ENCODE results near the gene TTC33. TPM values are rescaled to one million over a fixed set of nuclear protein-coding genes. Genes with fewer than 3 reads are reported as not detected.

TTC33 gene
- total RNA-seq, 2 donors from 2014 or later, result 13.5 to 19.3 TPM

DNA sequence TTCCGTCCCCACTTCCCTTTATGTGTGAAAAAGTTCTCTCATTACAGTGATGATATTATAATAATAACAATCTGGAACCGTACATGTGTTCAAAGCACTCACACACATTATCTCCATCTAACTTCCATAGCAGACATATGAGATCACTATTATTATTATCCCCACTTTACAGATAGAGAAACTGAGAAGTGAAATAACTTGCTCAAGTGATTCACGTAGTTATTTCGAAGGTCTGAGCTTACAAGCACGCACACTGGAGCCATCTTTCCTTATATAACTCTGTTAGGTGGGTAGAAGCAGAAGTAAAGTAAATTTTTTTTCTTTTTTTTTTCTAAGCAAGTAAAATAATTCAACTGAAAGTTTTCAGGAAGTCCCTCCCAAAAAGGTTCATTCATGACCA lies 139.0 kb downstream of the TTC33 start:
- Histone ChIP-seq H3K9ac (ENCODE audit: extremely low read depth, low read length, poor library complexity, severe bottlenecking) (no peak overlapping the region), H3K4me1 (ENCODE audit: control insufficient read depth, insufficient read depth, low read length) (no peaks in the 10 kb centered on the region), H3K36me3 (ENCODE audit: control insufficient read depth, insufficient read depth, low read length) (no peaks in the 10 kb centered on the region), H3K27ac (ENCODE audit: low read depth, low read length) (no peak overlapping the region), H3K9me3 (ENCODE audit: control insufficient read depth, low read length) (no peaks in the 10 kb centered on the region), H3K4me3 (ENCODE audit: low read length) (no peak overlapping the region), H3K27me3 (ENCODE audit: control insufficient read depth, insufficient read depth, low read length, poor library complexity, severe bottlenecking) (no peaks in the 10 kb centered on the region)
- H3K9me3 Mint-ChIP-seq, result no peaks in the 10 kb centered on the region
- no peaks in the 10 kb centered on the region for H3K27me3 Mint-ChIP-seq (ENCODE audit: insufficient read depth)
- H3K36me3 Mint-ChIP-seq (ENCODE audit: low read depth), result no peaks in the 10 kb centered on the region
- H3K4me3 Mint-ChIP-seq, result no peak overlapping the region
- DNase-seq, result no peak
- peaks cover under 1% of the 10 kb centered on the region for H3K4me1 Mint-ChIP-seq
- no peak overlapping the region for H3K27ac Mint-ChIP-seq
- WGBS, 2 experiments (ENCODE audit: insufficient coverage in 1 of 2, insufficient read length in 1 of 2), result 90% methylated on average over 5 of the region's 5 CpGs; no CpG with 5 or more reads in 1 of the 2 experiments
- TF ChIP-seq CTCF (conservative IDR thresholded peaks at IDR 0.05), result no peak

DNA sequence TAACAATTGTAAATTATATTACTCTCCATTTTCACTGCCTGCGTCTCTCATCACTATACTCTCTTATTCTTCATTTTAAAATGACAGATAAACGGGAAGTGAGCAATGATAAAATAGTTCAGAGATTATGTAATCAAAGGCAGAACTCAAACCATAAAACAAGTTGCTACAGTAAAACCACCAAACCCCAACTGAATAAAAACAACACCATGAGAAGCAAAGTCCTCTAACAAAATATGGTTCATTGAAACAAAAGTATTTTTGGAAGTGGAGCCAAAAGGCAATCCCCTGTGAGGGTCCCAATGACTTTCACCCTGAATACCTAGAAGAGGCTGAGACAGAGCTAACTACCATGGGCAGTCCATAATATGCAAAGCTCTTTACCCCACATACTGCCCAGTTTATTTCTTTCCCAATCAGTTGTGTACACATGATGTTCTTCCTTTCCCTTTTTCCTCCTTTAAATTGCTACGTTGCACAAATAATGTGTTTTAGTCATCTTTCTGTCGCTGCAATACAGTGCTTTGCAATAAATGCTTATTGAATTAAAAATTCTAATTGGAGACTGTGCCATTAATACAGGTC lies 140.1 kb downstream of the TTC33 start:
- no peak overlapping the region for H3K9ac ChIP-seq (ENCODE audit: extremely low read depth, low read length, poor library complexity, severe bottlenecking)
- H3K4me1 ChIP-seq (ENCODE audit: control insufficient read depth, insufficient read depth, low read length), result no peaks in the 10 kb centered on the region
- Mint-ChIP-seq H3K27ac (no peak overlapping the region), H3K27me3 (ENCODE audit: insufficient read depth) (no peaks in the 10 kb centered on the region), H3K9me3 (no peaks in the 10 kb centered on the region), H3K4me3 (no peak overlapping the region), H3K4me1 (no peaks in the 10 kb centered on the region), H3K36me3 (ENCODE audit: low read depth) (no peaks in the 10 kb centered on the region)
- H3K9me3 ChIP-seq (ENCODE audit: control insufficient read depth, low read length), result no peaks in the 10 kb centered on the region
- no peak overlapping the region for H3K27ac ChIP-seq (ENCODE audit: low read depth, low read length)
- no peak overlapping the region for H3K4me3 ChIP-seq (ENCODE audit: low read length)
- no peak for DNase-seq
- H3K27me3 ChIP-seq (ENCODE audit: control insufficient read depth, insufficient read depth, low read length, poor library complexity, severe bottlenecking), result no peaks in the 10 kb centered on the region
- no peak for TF ChIP-seq CTCF (conservative IDR thresholded peaks at IDR 0.05)
- 82 to 100% methylated on average over 1 to 2 of the region's 4 CpGs for WGBS, 2 experiments (ENCODE audit: insufficient coverage in 1 of 2, insufficient read length in 1 of 2)
- no peaks in the 10 kb centered on the region for H3K36me3 ChIP-seq (ENCODE audit: control insufficient read depth, insufficient read depth, low read length)

DNA sequence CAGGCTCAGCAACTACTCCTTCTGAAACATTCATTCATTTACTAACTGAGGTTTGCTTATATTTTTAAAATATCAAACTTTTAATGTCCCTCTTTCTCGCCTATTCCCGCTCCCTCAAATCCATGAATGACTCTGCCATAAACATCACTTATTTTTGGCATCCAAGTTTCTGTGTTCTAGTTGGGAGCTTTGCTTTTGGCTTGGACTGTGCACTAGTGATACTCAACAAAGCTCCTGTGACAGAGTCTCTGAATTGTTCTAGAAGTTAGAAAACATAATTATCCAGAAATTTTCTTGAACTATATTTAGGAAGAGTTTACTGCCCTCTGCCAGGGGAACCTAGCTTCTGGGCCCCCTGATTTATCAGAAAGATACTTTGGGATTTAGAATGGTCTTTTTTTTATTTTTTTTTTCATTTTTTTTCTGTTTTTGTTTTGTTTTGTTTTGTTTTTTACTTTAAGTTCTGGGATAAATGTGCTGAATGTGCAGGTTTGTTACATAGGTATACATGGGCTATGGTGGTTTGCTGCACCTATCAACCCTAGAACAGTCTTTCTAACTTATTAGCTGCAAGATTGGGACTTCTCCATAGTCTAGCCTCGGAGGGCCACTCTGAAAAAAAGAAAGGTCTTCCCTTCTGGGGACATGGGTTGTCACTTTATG lies 140.7 kb downstream of the TTC33 start:
- TF ChIP-seq CTCF (conservative IDR thresholded peaks at IDR 0.05), result no peak
- Histone ChIP-seq H3K27ac (ENCODE audit: low read depth, low read length) (no peak overlapping the region), H3K9me3 (ENCODE audit: control insufficient read depth, low read length) (no peaks in the 10 kb centered on the region), H3K36me3 (ENCODE audit: control insufficient read depth, insufficient read depth, low read length) (no peaks in the 10 kb centered on the region), H3K9ac (ENCODE audit: extremely low read depth, low read length, poor library complexity, severe bottlenecking) (no peak overlapping the region), H3K4me3 (ENCODE audit: low read length) (no peak overlapping the region), H3K27me3 (ENCODE audit: control insufficient read depth, insufficient read depth, low read length, poor library complexity, severe bottlenecking) (no peaks in the 10 kb centered on the region), H3K4me1 (ENCODE audit: control insufficient read depth, insufficient read depth, low read length) (no peaks in the 10 kb centered on the region)
- H3K27ac Mint-ChIP-seq, result no peak overlapping the region
- no peaks in the 10 kb centered on the region for H3K9me3 Mint-ChIP-seq
- no peaks in the 10 kb centered on the region for H3K36me3 Mint-ChIP-seq (ENCODE audit: low read depth)
- no peak overlapping the region for H3K4me3 Mint-ChIP-seq
- no peaks in the 10 kb centered on the region for H3K4me1 Mint-ChIP-seq
- WGBS, 2 experiments (ENCODE audit: insufficient coverage in 1 of 2, insufficient read length in 1 of 2), result 51% methylated on average over 3 of the region's 3 CpGs; no CpG with 5 or more reads in 1 of the 2 experiments
- DNase-seq, result no peak
- no peaks in the 10 kb centered on the region for H3K27me3 Mint-ChIP-seq (ENCODE audit: insufficient read depth)

Measured in endodermal cell (in vitro differentiated cells).